ENCODE data around the gene SPINT2.

- TF ChIP-seq, protein P1, sequence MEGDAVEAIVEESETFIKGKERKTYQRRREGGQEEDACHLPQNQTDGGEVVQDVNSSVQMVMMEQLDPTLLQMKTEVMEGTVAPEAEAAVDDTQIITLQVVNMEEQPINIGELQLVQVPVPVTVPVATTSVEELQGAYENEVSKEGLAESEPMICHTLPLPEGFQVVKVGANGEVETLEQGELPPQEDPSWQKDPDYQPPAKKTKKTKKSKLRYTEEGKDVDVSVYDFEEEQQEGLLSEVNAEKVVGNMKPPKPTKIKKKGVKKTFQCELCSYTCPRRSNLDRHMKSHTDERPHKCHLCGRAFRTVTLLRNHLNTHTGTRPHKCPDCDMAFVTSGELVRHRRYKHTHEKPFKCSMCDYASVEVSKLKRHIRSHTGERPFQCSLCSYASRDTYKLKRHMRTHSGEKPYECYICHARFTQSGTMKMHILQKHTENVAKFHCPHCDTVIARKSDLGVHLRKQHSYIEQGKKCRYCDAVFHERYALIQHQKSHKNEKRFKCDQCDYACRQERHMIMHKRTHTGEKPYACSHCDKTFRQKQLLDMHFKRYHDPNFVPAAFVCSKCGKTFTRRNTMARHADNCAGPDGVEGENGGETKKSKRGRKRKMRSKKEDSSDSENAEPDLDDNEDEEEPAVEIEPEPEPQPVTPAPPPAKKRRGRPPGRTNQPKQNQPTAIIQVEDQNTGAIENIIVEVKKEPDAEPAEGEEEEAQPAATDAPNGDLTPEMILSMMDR (IDR thresholded peaks at IDR 0.05): no peak
- no peak for TF ChIP-seq POLR2A (IDR thresholded peaks at IDR 0.05)
Measured at GRCh38 chr19:38228491-38229439, 35.6 kb upstream of the SPINT2 start.

All from Peyer's patch (tissue), 4 donors.